NCI-H128 (cell line): ENCODE results near the gene PCBP3.
"Not testable (repeated sequence)": the region's sequence is repeated elsewhere in the genome, so short reads cannot be mapped to it uniquely, and the experiment has no call there.

Experiments used
- DNase-seq: peaks from one replicate; lab custom pipeline; 2025; ENCODE audit not compliant: unreplicated experiment; lab: John Stamatoyannopoulos, UW

Gene PCBP3

DNA sequence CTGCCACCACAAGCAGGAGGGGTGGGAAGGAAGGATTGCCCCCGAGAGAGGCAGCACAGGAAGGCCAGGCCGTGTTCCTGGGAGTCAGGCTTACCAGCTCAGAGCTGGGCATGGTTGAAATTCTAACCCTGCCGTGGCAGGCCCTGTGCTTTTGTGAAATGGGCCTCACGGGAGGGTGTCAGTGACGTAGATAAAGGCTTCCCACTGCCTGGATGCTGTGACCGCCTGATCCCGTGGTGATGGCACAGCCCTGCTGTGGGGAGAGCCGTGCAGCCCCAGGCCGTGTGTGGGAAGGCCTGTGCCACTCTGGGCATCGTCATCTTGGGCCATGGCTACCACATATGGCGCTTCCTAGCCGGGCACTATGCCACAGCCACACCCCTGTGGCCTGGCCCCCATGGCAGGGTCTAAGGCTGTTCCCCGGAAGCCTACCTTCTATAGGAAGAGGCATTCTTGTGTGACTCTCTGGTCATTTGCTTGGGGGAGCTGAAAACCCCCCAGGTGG, 161.3 kb downstream of the PCBP3 start:
- no peak for DNase-seq

DNA sequence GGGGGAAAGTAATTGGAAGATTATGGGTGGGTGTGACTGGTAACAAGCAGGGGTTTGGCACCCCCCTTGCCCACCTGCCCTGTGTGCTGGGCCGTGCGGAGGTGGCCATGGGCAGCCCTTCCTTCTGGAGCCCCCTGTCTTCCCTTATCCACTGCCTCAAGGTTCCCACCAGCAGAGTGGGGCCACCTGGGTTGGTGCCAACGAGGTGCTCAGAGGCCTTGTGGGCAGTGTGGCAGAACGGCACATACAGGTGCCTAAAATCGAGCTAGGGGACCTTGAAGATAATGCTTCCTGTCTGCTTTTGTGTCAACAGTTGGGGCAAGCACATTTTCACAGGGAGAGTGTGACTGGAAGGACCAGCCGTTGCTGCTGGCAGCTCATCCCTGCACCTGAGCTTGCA, 161.8 kb downstream of the PCBP3 start:
- DNase-seq: no peak

DNA sequence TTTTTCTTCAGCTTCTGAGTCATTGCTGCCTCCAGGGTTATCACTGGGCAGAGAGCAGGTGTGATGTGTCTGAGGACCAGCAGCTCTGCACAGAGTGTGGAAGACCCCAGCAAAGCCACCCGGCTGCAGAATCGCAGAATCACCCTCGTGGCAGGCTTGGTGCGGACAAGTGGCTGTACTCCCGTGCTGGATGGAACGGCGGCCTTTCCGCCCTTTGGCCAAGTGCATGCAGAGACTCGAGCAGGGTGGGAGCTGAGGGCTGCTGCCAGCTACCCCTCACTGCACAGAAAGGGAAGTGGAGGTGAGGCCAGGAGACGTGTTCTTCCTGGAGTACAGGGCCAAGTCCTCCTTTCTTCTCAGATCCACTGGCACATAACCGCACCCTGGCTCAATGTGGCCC, 162.5 kb downstream of the PCBP3 start:
- no peak for DNase-seq

DNA sequence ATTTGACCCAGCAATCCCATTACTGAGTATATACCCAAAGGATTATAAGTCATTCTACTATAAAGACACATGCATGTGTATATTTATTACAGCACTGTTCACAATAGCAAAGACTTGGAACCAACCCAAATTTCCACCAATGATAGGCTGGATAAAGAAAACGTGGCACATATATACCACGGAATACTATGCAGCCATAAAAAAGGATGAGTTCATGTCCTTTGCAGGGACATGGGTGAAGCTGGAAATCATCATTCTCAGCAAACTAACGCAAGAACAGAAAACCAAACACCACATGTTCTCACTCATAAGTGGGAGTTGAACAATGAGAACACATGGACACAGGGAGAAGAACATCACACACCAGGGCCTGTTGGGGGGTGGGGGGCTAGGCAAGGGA, 165.1 kb downstream of the PCBP3 start:
- DNase-seq: not testable (repeated sequence)

DNA sequence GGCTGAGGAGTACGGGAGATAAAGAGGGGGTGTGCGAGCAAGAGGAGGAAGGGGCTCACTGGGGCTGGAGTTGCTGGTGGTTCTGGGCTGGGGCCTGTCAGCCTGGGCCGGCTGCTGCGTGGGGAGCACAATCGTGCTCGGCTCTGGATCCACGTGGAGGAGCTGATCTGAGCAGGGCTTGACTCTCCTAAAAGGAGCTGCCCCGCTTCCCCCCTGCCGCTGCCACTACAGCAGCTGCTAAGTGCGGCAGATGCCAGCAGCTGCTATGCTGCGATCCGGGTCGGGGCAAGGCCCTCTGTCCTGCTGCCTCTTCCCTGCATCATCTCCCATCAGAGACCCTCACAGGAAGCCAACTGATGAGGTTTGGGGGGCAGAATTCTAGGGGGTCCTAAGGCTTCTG, 165.9 kb downstream of the PCBP3 start:
- DNase-seq: no peak

DNA sequence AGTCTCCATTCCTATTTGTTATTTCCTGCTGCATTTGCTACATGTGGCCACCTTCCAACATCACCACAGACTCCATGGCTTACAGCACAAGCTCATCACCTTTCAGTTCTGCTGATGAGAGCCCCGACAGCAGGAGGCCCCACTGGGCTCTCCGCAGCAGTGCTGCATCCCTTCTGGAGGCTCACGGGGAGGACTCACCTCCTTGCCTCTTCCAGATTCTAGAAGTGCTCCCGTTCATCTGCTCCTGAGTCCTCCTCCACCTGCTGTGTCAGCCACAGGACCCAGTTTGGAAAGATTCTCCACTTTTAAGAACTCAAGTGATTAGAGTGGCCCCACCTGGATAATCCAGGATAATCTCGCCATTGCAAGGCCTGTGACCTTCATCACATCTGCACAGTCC, 167.6 kb downstream of the PCBP3 start:
- no peak for DNase-seq

DNA sequence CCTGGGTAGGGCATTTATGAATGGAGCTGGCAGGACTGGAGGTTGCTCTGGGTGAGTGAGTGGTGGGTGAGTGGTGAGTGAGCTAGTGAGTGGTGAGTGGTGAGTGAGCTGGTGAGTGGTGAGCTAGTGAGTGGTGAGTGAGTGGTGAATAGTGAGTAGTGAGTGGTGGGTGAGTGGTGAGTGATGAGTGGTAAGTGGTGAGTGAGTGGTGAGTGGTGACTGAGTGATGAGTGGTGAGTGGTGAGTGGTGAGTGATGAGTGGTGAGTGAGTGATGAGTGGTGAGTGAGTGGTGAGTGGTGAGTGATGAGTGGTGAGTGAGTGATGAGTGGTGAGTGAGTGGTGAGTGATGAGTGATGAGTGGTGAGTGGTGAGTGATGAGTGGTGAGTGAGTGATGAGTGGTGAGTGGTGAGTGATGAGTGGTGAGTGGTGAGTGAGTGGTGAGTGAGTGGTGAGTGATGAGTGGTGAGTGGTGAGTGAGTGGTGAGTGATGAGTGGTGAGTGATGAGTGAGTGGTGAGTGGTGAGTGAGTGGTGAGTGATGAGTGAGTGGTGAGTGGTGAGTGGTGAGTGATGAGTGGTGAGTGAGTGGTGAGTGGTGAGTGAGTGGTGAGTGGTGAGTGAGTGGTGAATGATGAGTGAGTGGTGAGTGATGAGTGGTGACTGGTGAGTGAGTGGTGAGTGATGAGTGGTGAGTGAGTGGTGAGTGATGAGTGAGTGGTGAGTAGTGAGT, 170.8 kb downstream of the PCBP3 start:
- not testable (repeated sequence) for DNase-seq

DNA sequence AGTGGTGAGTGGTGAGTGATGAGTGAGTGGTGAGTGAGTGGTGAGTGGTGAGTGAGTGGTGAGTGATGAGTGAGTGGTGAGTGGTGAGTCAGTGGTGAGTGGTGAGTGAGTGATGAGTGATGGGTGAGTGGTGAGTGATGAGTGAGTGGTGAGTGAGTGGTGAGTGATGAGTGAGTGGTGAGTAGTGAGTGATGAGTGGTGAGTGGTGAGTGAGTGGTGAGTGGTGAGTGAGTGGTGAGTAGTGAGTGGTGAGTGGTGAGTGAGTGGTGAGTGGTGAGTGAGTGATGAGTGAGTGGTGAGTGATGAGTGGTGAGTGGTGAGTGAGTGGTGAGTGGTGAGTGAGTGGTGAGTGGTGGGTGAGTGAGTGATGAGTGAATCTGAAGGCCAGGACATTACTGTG, 172.3 kb downstream of the PCBP3 start:
- not testable (repeated sequence) for DNase-seq

DNA sequence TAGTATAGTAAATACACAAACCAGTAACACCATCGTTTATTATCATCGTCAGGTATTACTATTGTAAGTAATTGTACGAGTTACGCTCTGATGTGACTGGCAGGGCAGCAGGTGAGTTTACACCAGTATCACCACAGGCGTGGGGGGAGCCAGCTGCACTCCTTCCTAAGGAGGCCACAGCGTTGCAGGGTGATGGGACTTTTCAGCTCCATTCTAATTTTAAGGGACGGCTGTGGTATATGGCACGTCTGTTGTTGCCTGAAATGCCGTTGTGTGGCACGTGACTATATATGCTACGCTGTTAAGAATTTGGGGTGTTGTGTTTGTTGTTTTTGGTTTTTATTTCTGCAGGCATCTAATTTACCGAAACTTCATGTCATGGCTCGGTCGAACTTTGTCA, 173.3 kb downstream of the PCBP3 start:
- no peak for DNase-seq

DNA sequence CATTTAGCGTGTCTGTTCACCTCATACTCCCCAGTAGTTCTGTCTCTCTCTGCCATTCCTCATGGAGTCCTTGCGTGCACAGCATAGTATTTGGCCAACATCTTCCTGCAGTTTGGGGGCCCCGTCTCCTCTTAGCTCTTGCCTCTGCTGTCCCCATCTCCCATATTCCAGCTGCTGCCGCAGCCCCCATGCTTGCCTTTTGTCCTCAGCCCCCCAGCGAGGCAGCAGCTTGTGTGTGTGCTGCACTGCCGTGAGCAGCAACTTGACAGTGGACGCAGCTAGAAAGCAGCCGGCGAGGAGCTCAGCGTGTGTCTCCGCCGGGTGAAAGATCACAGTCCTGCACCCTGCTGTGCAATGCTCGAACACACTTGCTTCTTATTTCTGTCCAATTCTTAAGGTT, 173.8 kb downstream of the PCBP3 start:
- DNase-seq: no peak

DNA sequence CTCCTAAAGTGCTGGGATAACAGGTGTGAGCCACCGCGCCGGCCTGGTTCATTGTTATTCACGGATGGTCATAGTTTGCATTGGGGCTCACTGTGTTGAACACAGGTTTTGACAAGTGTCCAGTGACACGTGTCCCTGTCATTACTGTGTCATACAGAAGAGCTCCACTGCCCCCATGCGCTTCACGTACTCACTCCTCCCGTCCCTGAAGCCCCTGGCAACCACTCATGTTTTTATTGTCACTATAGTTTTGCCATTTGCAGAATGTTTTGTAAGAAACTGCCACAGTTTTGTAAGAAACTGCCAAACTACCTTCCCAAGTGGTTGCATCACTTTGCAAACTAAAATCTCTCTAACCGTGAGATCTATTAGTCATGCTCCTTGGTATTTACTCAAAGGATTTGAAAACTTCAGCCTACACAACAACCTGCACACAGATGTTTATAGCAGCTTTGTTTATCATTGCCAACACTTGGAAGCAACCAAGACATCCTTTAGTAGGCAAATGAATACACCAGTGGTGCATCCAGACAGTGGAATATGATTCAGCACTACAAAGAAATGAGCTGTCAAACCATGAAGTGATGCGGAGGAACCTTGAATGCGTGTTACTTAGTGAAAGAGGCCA, 174.9 kb downstream of the PCBP3 start:
- DNase-seq: no peak

DNA sequence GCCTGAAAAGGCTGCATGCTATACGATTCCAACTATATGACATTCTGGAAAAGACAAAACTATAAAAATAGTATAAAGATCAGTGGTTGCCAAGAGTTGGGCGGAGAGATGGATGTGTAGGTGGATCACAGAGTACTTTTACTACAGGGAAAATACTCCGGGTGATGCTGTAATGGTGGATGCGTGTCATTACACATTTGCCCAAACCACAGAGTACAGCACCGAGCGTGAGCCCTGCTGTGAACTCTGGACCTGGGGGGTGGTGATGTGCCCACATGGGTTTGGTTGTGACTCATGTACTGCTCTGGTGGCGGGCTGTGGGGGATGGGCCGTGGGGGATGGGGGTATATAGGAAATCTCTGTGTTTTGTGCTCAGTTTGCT, 175.4 kb downstream of the PCBP3 start:
- no peak for DNase-seq

DNA sequence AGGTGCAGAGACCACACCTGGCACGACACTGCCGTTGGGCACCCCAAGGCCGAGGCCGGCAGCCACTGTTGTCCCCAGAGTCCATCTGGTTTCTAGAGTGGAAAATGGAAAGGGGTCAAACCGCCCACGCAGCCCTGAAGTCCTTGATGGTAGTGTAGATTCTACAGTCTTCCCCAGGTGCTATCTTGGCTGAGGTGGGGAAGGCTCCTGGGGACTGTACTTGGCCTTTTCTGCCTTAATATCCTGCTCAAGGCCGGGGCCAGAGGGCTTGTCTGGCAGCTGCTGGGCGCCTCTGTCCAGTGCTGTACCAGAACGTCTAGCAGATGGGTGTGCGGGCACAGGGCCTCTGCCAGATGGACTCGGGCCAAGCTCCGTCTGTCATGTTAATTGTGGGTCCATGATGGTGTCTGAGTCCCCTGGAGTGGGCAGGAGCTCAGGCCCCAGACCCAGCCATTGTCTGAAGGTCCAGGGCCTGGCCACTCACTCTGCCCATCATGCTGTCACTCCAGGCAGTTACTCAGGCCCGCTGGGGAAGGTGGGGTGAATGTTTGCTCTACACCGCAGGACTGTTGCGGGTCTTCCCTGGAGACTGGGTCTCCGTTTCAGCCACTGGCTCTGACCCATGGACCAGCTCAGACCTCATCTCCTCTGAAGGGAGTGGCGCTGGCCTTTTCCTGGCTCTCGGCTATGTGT, 176.1 kb downstream of the PCBP3 start:
- no peak for DNase-seq

DNA sequence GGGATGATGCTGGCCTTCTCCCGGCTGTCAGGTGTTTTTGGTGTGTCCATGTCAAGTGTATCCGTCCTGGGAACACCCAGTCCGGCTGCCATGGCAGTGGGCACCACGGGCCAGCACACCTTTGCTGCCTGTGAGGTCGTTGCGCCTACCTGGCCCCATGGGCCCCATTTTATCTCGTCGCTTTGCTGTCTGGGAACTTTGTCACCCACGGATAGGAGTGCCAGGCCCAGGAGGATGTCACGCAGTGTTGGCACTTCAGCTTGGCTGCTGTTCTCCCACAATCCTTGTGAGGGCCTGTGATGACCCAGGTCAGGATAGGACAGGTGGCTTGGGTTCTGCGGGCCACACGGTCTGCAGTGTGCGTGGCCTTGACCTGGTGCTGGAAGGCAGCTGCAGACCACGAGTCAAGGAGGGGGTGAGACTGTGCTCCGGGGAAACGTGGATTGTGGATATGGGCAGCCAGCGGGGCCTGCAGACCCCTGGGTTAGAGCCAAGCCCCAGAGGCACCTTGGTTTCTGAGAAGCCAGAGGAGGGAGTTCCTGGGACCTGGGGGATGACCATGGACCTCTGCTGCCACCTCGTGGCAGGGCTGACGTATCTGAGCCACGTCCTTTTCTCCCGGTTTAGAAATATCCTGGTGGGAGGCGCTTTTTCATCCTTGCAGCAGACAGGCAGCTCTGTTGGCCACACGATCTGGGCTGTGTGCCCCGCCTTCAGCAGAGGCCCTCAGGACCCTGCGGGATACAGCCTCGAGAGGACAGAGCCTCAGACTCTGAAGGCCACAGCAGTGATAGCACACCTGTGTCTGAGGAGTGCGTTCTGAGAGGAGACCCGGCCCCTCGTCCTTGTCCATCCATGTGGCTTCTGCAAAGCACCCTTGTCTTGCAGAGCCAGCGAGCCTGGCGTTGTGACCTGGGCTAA, 176.9 kb downstream of the PCBP3 start:
- DNase-seq: peak; percentile 65

DNA sequence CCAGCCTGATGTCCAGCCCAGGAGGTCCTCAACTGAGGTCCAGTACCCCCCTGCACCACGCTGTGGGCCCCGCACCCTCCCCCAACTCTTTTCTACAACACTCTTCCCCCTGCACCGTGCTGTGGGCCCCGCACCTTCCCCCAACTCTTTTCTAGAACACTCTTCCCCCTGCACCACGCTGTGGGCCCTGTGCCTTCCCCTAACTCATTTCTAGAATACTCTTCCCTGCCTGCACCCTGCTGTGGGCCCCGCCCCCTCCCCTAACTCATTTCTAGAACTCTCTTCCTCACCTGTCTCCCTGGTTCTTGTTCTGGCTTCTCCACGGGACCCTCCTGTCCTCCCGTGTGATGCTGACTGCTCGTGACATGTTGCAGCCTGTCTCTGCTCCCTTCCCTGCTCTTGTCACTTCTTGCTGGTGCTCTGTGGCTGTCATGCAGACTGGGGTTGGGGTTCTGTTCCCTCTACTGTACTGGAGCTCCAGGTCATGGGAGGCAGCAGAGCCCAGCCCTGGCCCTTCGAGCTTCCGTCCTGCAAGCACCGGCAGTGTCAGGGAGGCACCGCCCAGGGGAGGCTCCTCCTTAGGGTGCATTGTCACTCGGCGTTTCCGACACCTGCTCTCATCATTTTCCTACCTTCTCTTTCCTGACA, 177.9 kb downstream of the PCBP3 start:
- DNase-seq: no peak

DNA sequence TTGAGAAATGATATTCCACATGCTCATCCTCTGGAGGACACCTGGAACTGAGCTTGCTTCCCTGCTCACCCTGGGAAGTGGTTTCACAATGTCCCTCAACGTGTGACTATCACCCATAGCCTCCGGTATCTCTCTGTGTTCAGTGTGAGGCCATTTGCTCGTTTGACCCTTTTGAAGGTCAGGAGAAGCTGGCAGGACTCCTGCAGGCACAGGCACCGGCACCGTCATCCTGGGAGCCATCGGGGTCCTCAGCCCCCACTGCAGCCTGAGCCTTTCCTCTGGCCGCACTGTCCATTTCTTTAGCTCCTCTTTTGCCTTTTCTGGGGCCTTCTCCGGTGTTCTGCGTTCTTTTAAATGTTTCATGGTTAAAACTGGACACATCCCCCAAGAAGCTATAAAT, 178.5 kb downstream of the PCBP3 start:
- no peak for DNase-seq

DNA sequence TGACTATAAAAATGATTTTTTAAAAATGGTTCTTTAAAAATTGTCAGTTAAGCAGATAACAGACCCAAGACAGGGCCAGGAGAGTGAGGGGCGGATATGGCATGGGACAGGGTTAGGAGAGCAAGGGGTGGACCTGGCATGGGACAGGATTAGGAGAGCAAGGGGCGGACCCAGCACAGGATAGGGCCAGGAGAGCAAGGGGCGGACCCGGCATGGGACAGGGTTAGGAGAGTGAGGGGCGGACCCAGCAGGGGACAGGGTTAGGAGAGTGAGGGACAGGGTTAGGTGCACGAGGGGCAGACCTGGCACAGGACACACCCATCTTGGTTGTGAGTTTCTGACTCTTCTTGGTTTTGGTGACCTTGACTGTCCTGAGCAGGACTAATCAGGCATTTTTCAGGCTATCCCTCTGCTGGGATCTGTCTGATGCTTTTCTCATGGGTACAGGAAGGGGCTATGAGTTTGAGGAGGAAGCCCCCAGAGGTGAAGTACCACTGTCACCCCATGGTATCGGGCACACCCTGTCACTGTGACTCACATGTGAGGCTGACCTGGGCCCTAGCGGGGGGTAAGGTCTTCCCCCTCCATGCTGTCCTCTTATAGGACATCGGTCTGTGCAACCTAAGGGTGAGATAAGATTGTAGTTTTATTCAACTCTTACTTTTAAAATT, 179.0 kb downstream of the PCBP3 start:
- no peak for DNase-seq

DNA sequence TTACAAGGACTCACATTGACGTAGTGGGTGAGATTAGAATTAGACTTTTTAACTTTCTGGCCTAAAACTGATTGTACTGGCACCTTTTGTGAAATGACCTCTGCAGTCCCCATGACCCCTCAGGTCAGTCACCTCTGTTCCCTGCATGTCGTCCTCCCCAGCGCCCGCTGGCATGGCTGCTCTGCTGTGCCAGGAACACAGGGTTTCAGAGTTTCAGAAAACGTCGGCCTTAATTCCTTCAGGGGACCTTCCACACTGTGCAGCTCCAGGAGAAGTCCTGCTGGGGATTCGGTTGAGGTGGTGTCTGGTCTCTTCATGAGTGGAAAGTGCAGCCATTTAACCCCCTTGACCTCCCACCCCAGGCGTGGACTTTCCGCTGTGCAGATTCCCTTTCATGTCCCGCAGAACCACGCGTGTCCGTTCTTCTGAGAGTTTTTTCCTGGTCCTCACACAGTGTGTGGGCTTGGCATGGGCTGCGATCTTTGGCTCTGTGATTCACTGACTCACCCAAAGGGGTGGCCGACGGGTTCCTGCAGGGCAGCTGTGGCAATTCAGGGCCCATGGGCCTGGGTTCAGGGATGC, 179.7 kb downstream of the PCBP3 start:
- DNase-seq: no peak

DNA sequence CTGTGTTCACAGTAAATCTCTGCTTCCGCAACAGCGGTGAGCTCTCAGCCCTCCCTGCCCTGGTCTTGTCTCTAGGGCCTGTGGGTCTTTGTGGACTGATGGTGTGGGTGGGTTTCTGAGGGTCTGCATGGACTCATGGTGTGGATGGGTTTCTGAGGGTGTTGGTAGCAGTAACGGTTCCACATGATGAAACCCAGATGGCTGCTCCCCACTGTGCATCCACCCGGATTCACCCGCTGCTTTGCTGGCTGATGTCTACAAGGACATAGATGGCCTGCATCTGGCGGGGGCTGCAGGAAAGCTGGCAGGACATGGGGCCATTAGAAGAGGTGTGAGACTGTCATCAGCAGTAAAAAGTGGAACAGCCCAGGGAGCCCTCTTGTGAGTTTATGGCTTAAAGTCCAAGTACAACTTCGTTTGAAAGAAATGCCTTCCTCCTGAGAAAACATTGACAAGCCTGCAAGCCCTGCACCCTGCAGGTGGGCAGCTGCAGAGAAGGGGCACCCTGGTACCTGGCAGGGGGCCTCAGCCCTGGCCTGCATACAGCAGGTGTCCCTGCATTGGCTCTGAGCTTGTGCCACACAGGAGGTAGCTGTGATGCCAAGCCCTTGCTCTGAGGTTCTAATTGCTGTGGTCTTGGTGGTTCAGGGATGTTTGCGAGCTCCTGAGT, 181.2 kb downstream of the PCBP3 start:
- no peak for DNase-seq
